CD14-positive monocyte (primary cell): ENCODE results near the gene TBC1D5. TPM values are rescaled to one million over a fixed set of nuclear protein-coding genes. Genes with fewer than 3 reads are reported as not detected.
"Not testable (repeated sequence)": the region's sequence is repeated elsewhere in the genome, so short reads cannot be mapped to it uniquely, and the experiment has no call there.

ENCODE experiments used
- DNase-seq, 3 donors: peaks; one replicate each; pipeline ENCODE4 v3.0.0-alpha.2; 2011 to 2022
- H2AFZ ChIP-seq: 2 replicates; pipeline ENCODE4 v1.6.0; 2012; ENCODE audit warnings: mild to moderate bottlenecking, low read depth, low read length, inconsistent platforms; ENCODE audit not compliant: insufficient read depth, poor library complexity, severe bottlenecking
- H3K27ac ChIP-seq, 2 donors: 1 replicate in 1 of 2; 2 replicates in 1 of 2; pipeline ENCODE4 v1.5.1; 2012 to 2013; ENCODE audit warnings: low read length in 2 of 2, control low read depth in 1 of 2, inconsistent platforms in 1 of 2, low read depth in 1 of 2, mild to moderate bottlenecking in 1 of 2
- H3K27me3 ChIP-seq, 2 donors: one replicate each; pipeline versions ENCODE4 v1.6.0 to v1.6.1; 2011 to 2013; ENCODE audit warnings: low read length in 2 of 2; ENCODE audit not compliant: control insufficient read depth in 2 of 2, insufficient read depth in 2 of 2
- H3K36me3 ChIP-seq, 2 donors: replicated peaks in 1 of 2; 1 replicate in 1 of 2; 2 replicates in 1 of 2; pipeline versions ENCODE4 v1.5.1 to v1.6.1; 2012 to 2013; ENCODE audit warnings: low read length in 2 of 2, control low read depth in 1 of 2, inconsistent platforms in 1 of 2, mild to moderate bottlenecking in 1 of 2; ENCODE audit not compliant: insufficient read depth in 2 of 2, control insufficient read depth in 1 of 2
- H3K4me1 ChIP-seq, 2 donors: 1 replicate in 1 of 2; 2 replicates in 1 of 2; pipeline versions ENCODE4 v1.5.1 to v1.6.1; 2012 to 2013; ENCODE audit warnings: low read length in 2 of 2, control low read depth in 1 of 2, inconsistent platforms in 1 of 2, mild to moderate bottlenecking in 1 of 2, moderate library complexity in 1 of 2; ENCODE audit not compliant: insufficient read depth in 2 of 2, control insufficient read depth in 1 of 2
- H3K4me2 ChIP-seq: replicated peaks from 2 replicates; pipeline ENCODE3; 2012; ENCODE audit warnings: low read length, moderate library complexity, mild to moderate bottlenecking; ENCODE audit not compliant: poor library complexity, severe bottlenecking; ENCODE audit errors: extremely low read depth
- H3K4me3 ChIP-seq, 3 experiments: fragments of 200-600 bp in 1 of 3; sonication (generic) in 1 of 3; replicated peaks in 1 of 3; 1 replicate in 2 of 3; 2 replicates in 1 of 3; pipeline ENCODE4 v1.5.1; 2011 to 2013; ENCODE audit warnings: low read length in 3 of 3, mild to moderate bottlenecking in 3 of 3, control low read depth in 2 of 3, low read depth in 2 of 3, inconsistent platforms in 1 of 3, moderate library complexity in 1 of 3
- H3K79me2 ChIP-seq: 2 replicates; pipeline ENCODE4 v1.6.0; 2012; ENCODE audit warnings: mild to moderate bottlenecking, control low read depth, inconsistent platforms, low read length, moderate library complexity; ENCODE audit not compliant: insufficient read depth
- H3K9ac ChIP-seq: 2 replicates; pipeline ENCODE4 v1.6.0; 2017; ENCODE audit warnings: low read length, mild to moderate bottlenecking; ENCODE audit not compliant: insufficient read depth, poor library complexity, severe bottlenecking
- H3K9me3 ChIP-seq, 2 donors: replicated peaks in 1 of 2; 1 replicate in 1 of 2; 2 replicates in 1 of 2; pipeline versions ENCODE4 v1.5.1 to v1.6.1; 2012 to 2013; ENCODE audit warnings: low read length in 2 of 2, control low read depth in 1 of 2; ENCODE audit not compliant: control insufficient read depth in 1 of 2, insufficient read depth in 1 of 2
- H4K20me1 ChIP-seq: 2 replicates; pipeline ENCODE4 v1.6.0; 2012; ENCODE audit warnings: mild to moderate bottlenecking, low read length, control low read depth, moderate library complexity; ENCODE audit not compliant: insufficient read depth
- H3K27ac Mint-ChIP-seq, 7 donors: one replicate each; pipeline ENCODE4 v1.8.0; 2020; ENCODE audit warnings: mild to moderate bottlenecking in 7 of 7, mixed read lengths in 7 of 7, moderate library complexity in 6 of 7, inconsistent platforms in 2 of 7
- H3K27me3 Mint-ChIP-seq, 3 donors: one replicate each; pipeline ENCODE4 v1.8.0; 2021 to 2022; ENCODE audit warnings: low read depth in 3 of 3, mild to moderate bottlenecking in 3 of 3, mixed read lengths in 3 of 3, moderate library complexity in 3 of 3, inconsistent platforms in 1 of 3
- H3K36me3 Mint-ChIP-seq, 2 donors: one replicate each; pipeline ENCODE4 v1.8.0; 2020; ENCODE audit warnings: mixed read lengths in 2 of 2, inconsistent platforms in 1 of 2, mild to moderate bottlenecking in 1 of 2
- H3K4me1 Mint-ChIP-seq: one replicate; pipeline ENCODE4 v1.8.0; 2020; ENCODE audit warnings: mild to moderate bottlenecking, mixed read lengths
- H3K4me3 Mint-ChIP-seq, 2 donors: one replicate each; pipeline ENCODE4 v1.8.0; 2020; ENCODE audit warnings: mild to moderate bottlenecking in 2 of 2, mixed read lengths in 2 of 2, moderate library complexity in 1 of 2
- H3K9me3 Mint-ChIP-seq, 7 donors: one replicate each; pipeline ENCODE4 v1.8.0; 2020 to 2022; ENCODE audit warnings: mixed read lengths in 7 of 7, mild to moderate bottlenecking in 6 of 7, moderate library complexity in 6 of 7, inconsistent platforms in 2 of 7
- WGBS: methylation state at CpG from one replicate; pipeline ENCODE4 v1.1.5; 2013; ENCODE audit warnings: missing lambda C conversion rate; ENCODE audit not compliant: insufficient coverage; 5-methylcytosine and 5-hydroxymethylcytosine counted together
- intact Hi-C, 2 donors: fragments of 100-400 bp; cut with micrococcal nuclease; formaldehyde crosslinking; loops; one replicate each; pipeline versions ENCODE4 v1.15.0 to v1.15.1; 2023
- polyA plus RNA-seq, 3 donors: library from polyadenylated mRNA; depleted of rRNA in 1 of 3; unstranded in 2 of 3; stranded (reverse) in 1 of 3; fragments of 300-500 nt in 2 of 3; fragments of >200 nt in 1 of 3; fragmentation: Illumina TruSeq in 2 of 3; gene quantifications; 1 replicate in 2 of 3; 2 replicates in 1 of 3; pipeline ENCODE4 v1.2.3, GENCODE V29; 2012 to 2021
- TF ChIP-seq, protein P1 (sequence below): fragments of 200-600 bp; IDR thresholded peaks from one replicate; pipeline ENCODE4 v1.8.0; 2022; ENCODE audit warnings: antibody characterized with exemption, mild to moderate bottlenecking

Gene TBC1D5
- polyA plus RNA-seq, 3 donors = 17.6 to 35.3 (median 21.0) TPM

DNA sequence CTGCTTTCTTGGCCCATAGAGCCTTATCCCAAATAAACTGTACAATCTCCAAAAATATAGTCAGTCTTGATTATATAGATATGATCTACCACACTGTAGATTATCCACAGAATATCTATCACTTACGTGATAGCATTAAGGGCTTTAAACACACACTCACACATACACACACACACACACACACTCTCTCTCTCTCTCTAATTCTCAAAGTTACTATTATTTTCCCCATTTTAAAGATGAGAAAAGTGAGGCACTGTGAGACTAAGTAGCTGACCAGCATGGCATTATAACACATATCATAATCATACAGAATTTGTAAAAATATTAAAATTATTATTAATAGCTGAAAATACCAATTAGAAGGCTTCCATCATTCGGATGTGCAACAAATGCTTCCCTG, 4.2 kb downstream of the TBC1D5 start:
- H3K27ac ChIP-seq = no peak overlapping the region
- no peak overlapping the region for H3K9ac ChIP-seq
- Mint-ChIP-seq H3K9me3 (peaks cover 0 to 1% (median 0%) of the 10 kb centered on the region in 7 donors), H3K4me3 (no peak overlapping the region), H3K27ac (peak overlapping the region in 2 of 7 donors; percentile 6 to 52), H3K36me3 (peaks cover 12 to 23% of the 10 kb centered on the region in 2 donors), H3K27me3 (no peaks in the 10 kb centered on the region), H3K4me1 (peaks cover 47% of the 10 kb centered on the region)
- H3K36me3 ChIP-seq = peaks cover 0 to 12% of the 10 kb centered on the region in 2 donors
- H3K4me1 ChIP-seq = peaks cover 17 to 34% of the 10 kb centered on the region in 2 donors
- H3K4me2 ChIP-seq = no peak overlapping the region
- DNase-seq = no peak
- intact Hi-C loops = no loop called here
- peaks cover 84% of the 10 kb centered on the region for H3K79me2 ChIP-seq
- 86% methylated on average over 1 of the region's 2 CpGs for WGBS
- no peaks in the 10 kb centered on the region for H3K9me3 ChIP-seq
- H4K20me1 ChIP-seq = peaks cover 43% of the 10 kb centered on the region
- H2AFZ ChIP-seq = no peak overlapping the region
- H3K27me3 ChIP-seq = no peaks in the 10 kb centered on the region
- TF ChIP-seq, protein P1, sequence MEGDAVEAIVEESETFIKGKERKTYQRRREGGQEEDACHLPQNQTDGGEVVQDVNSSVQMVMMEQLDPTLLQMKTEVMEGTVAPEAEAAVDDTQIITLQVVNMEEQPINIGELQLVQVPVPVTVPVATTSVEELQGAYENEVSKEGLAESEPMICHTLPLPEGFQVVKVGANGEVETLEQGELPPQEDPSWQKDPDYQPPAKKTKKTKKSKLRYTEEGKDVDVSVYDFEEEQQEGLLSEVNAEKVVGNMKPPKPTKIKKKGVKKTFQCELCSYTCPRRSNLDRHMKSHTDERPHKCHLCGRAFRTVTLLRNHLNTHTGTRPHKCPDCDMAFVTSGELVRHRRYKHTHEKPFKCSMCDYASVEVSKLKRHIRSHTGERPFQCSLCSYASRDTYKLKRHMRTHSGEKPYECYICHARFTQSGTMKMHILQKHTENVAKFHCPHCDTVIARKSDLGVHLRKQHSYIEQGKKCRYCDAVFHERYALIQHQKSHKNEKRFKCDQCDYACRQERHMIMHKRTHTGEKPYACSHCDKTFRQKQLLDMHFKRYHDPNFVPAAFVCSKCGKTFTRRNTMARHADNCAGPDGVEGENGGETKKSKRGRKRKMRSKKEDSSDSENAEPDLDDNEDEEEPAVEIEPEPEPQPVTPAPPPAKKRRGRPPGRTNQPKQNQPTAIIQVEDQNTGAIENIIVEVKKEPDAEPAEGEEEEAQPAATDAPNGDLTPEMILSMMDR = no peak
- H3K4me3 ChIP-seq = no peak overlapping the region

DNA sequence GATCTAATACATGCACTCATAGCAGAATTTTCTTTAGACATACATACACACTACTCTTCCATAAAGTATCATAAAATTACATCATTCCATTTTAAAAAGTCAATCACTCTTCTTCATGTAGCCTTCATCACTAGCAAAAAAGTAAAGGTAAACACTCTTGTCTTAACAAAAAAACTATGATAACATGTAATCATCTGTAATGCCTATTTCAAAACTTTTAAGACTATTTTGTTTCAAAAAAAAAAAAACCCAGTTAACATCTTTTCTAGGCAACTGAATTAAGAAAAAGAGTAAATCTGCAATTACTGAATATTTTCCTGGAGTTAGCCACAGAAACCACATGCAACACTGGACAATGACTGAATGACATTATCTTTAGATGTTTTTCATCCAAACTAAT, 4.8 kb downstream of the TBC1D5 start:
- TF ChIP-seq, protein P1 = no peak
- H4K20me1 ChIP-seq = peaks cover 44% of the 10 kb centered on the region
- H3K4me1 ChIP-seq = peaks cover 17 to 34% of the 10 kb centered on the region in 2 donors
- H3K4me3 ChIP-seq = no peak overlapping the region
- H3K36me3 ChIP-seq = peaks cover 0 to 12% of the 10 kb centered on the region in 2 donors
- no peak for DNase-seq
- no peak overlapping the region for H3K4me2 ChIP-seq
- H3K79me2 ChIP-seq = peaks cover 89% of the 10 kb centered on the region
- H3K27ac Mint-ChIP-seq = peak overlapping the region in 1 of 7 donors; percentile 5
- no peak overlapping the region for H3K9ac ChIP-seq
- H3K27me3 ChIP-seq = no peaks in the 10 kb centered on the region
- peaks cover 14 to 23% of the 10 kb centered on the region in 2 donors for H3K36me3 Mint-ChIP-seq
- H2AFZ ChIP-seq = no peak overlapping the region
- H3K27ac ChIP-seq = no peak overlapping the region
- intact Hi-C loops = no loop called here
- peaks cover 51% of the 10 kb centered on the region for H3K4me1 Mint-ChIP-seq
- no peaks in the 10 kb centered on the region for H3K27me3 Mint-ChIP-seq
- peaks cover 0 to 1% (median 0%) of the 10 kb centered on the region in 7 donors for H3K9me3 Mint-ChIP-seq
- no peak overlapping the region for H3K4me3 Mint-ChIP-seq
- H3K9me3 ChIP-seq = no peaks in the 10 kb centered on the region

DNA sequence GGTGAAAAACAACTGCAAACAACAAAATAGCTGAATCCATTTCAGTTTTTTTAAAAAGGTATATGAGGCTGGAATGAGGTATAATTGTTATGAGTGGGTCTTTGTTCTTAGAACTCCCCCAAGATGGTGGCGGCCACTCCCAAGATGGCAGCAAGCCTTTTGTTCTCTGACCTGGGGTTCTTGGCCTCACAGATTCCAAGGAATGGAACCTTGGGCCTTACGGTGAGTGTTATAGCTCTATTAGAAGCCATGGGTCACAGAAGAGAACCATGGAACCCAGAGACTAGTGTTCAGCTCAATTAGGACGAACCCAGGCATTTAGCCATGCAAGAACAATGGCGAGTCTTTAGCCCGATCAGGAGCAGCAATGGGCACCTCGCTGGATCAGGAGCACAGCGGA, 7.1 kb downstream of the TBC1D5 start:
- 99% methylated on average over 7 of the region's 7 CpGs for WGBS
- H3K9me3 ChIP-seq, H2AFZ ChIP-seq, H3K27me3 Mint-ChIP-seq, H3K4me3 ChIP-seq, H3K9ac ChIP-seq, H3K27me3 ChIP-seq, intact Hi-C loops, H3K4me2 ChIP-seq, H3K9me3 Mint-ChIP-seq, H3K4me3 Mint-ChIP-seq, H3K27ac ChIP-seq, DNase-seq: not testable (repeated sequence)
- peaks cover 41% of the 10 kb centered on the region for H4K20me1 ChIP-seq
- peaks cover 91% of the 10 kb centered on the region for H3K79me2 ChIP-seq
- peak overlapping the region in 1 of 7 donors; percentile 41 for H3K27ac Mint-ChIP-seq
- H3K4me1 Mint-ChIP-seq = peaks cover 39% of the 10 kb centered on the region
- H3K36me3 Mint-ChIP-seq = peaks cover 20 to 32% of the 10 kb centered on the region in 2 donors
- peaks cover 0 to 28% of the 10 kb centered on the region in 2 donors for H3K36me3 ChIP-seq
- peaks cover 9 to 22% of the 10 kb centered on the region in 2 donors for H3K4me1 ChIP-seq
